Frontal cortex (tissue), 4 donors: Measurements from ENCODE around the gene TBC1D23. TPM values are rescaled to one million over a fixed set of nuclear protein-coding genes. Genes with fewer than 3 reads are reported as not detected.
"Not testable (repeated sequence)": the region's sequence is repeated elsewhere in the genome, so short reads cannot be mapped to it uniquely, and the experiment has no call there.

ENCODE experiments used
- DNase-seq, 2 donors: peaks; one replicate each; pipeline ENCODE4 v3.0.0; 2012; ENCODE audit warnings: low spot score in 2 of 2
- FAIRE-seq: peaks from 2 replicates; lab custom pipeline; 2012; peaks lifted over from hg19 to GRCh38; lab: Jason Lieb, UNC
- total RNA-seq: library from RNA; depleted of rRNA; stranded (reverse); fragments of >200 nt; gene quantifications from one replicate; pipeline ENCODE4 v1.2.3, GENCODE V29; 2014
- donor health status: control.
- donor health status: control.
- donor health status: control.

The TBC1D23 gene
- total RNA-seq, 1 donor from 2014 or later = 65.2 TPM

DNA sequence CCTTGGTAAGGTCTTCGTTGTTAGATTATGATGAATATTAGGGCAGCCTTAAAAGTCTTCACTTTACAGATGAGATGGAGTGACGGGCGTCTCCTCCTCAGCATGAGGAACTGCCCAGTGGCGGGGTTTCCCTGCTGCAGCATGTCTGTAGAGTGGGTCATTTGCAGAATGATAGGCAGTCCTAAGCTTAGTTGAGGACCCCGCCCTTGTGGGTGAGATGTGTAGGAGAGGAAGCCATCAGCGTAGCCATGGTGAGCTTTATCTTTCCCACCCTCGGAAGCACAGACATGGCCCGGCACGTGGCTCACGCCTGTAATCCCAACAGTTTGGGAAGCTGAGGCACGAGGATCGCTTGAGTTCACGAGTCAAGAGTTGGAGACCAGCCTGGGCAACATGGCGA is 74.6 kb downstream of the TBC1D23 start:
- no peak for FAIRE-seq
- DNase-seq = no peak

GRCh38 chr3:100336229-100336628 is 75.4 kb downstream of the TBC1D23 start:
- FAIRE-seq, DNase-seq: not testable (repeated sequence)

DNA sequence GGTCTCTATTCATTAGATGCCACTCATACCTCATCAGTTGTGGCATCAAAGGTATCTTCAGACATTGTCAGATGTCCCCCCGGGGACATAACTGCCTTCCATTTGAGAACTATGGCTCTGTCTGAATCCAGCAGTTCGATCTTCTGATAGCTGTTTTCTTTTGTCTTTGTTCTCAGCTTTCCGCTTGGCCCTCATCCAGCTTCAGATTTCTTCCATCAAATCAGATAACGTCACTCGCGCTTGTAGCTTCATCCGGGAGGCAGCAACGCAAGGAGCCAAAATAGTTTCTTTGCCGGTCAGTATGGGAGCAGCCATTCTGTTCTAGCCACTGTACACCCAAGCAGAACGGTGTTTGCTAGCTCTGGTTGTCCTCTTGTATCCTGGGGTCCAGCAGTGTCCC is 78.1 kb downstream of the TBC1D23 start:
- FAIRE-seq (no peak), DNase-seq (no peak)

DNA sequence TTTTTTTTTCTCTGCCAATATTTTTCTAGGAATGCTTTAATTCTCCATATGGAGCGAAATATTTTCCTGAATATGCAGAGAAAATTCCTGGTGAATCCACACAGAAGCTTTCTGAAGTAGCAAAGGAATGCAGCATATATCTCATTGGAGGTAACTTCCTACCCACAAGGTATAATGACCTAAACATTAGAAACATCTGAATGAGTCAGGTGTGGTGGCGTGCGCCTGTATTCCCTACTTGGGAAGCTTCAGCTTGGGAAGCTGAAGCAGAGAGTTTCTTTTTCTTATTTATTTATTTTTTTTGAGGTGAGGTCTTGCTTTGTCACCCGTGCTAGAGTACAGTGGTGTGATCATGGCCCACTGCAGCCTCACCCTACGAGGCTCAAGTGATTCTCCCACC is 79.0 kb downstream of the TBC1D23 start:
- no peak for FAIRE-seq
- DNase-seq = no peak

DNA sequence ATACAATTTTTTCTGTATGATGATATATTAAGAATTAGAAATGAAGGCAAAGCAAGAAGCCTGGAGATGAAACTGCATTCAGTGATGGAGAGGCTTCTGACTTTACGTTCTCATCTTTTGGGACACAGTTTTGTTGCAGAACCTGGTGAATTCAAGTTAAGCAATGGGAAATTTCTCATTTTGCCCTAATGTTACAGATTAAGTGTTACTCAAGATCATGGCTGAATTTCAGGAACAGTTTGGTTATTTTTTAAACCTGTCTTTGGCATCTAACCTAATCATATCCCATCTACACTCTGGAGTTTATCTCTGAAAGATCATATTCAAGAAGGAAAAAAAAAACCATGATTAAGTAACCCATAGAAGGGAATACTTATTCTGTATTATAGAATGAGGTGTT is 79.7 kb downstream of the TBC1D23 start:
- DNase-seq (no peak), FAIRE-seq (no peak)

DNA sequence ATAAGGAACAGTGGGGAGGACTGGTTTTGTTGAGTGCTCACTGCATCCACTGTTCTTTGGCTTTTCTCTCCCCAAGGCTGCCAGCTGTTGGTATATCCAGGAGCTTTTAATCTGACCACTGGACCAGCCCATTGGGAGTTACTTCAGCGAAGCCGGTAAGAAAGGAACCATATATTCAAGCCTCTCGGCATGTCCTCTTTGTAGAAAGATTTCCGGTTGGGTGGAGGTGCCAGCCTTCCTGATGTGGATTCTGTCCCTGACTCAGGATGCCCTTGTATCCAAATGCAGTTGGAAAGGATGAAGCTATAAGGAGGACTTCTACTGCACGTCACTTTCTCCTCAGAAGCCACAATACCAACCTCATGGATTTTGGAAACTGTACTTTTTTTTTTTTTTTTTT is 87.9 kb downstream of the TBC1D23 start:
- FAIRE-seq = no peak
- no peak for DNase-seq

DNA sequence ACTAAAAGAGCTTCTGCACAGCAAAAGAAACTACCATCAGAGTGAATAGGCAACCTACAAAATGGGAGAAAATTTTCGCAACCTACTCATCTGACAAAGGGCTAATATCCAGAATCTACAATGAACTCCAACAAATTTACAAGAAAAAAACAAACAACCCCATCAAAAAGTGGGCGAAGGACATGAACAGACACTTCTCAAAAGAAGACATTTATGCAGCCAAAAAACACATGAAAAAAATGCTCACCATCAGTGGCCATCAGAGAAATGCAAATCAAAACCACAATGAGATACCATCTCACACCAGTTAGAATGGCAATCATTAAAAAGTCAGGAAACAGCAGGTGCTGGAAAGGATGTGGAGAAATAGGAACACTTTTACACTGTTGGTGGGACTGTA is 91.0 kb downstream of the TBC1D23 start:
- DNase-seq, FAIRE-seq: not testable (repeated sequence)

DNA sequence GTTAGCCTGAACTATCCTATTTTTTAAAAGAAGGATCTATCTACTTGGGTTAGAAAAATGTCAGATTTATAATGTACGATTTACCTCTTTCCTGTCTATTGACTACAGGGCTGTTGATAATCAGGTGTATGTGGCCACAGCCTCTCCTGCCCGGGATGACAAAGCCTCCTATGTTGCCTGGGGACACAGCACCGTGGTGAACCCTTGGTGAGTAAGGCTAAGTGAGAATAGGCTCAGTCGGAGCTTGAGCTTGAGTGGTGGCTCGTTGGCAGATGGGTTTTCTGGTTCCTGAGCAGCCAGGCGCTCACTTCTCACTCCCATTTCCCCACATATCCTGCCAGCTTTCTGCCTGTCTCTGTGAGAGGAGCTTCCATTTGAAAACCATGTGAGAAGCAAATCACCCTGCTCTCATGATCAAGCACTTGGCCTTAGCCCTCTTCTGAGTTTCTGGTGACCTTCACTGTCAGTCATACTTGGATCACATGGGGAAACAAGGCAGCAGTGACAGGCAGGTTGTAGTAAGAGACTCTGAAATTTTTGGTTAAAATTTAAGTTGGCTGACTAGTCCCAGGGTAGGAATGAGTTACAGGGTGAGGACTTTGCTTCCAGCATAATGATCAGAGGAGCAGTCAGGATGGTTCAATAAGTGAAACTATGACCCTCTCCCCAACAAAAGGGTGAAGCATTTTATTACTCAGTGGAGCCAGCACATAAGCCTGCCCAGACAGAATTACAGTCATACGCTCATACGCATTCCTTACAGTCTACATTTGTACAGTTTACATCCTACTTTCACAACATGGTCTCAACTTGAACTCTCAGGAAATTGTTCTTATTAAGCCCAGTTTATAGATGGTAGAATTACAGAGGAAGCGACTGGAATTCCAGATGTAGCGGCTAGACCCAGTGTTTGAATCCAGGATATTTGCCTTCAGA is 91.8 kb downstream of the TBC1D23 start:
- DNase-seq (no peak), FAIRE-seq (no peak)

DNA sequence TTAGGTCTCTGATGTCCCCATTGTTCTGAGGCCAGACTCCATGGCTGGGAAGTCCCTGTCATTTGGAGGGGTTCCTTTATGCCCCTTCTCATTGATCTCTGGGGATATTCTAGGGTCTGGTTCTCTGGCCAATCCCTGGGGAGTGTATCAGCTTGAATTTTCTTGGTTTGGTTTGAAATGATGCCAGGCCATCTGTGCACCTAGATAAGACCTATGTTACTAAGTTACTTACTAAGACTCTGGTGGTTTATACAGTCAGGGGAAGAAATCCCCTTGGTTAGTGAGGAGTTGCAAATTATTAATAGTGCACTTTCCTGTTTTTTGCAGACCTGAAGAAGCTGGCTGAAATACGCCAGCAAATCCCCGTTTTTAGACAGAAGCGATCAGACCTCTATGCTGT is 94.1 kb downstream of the TBC1D23 start:
- no peak for DNase-seq
- no peak for FAIRE-seq

DNA sequence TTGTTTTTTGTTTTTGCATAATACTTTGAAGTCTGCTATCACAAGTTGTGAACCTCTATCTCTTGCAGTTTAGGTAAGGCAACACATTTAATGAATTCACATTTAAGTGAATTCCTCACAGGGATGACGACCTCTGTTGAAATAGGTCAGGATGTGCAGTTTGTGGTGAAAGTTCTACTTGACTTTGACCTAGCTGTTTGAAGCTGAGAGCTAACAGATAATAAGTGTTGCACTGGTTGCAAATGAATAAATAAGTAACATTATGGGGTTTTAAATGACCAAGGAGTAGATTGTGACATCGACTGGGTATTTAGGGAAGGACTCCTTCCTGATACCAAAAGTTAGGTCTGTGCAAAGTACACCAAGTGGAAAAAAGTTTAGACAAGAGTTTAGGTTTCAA is 97.6 kb downstream of the TBC1D23 start:
- no peak for FAIRE-seq
- no peak for DNase-seq

- DNase-seq (no peak), FAIRE-seq (no peak)
Measured at GRCh38 chr3:100359035-100359434, 98.2 kb downstream of the TBC1D23 start.

DNA sequence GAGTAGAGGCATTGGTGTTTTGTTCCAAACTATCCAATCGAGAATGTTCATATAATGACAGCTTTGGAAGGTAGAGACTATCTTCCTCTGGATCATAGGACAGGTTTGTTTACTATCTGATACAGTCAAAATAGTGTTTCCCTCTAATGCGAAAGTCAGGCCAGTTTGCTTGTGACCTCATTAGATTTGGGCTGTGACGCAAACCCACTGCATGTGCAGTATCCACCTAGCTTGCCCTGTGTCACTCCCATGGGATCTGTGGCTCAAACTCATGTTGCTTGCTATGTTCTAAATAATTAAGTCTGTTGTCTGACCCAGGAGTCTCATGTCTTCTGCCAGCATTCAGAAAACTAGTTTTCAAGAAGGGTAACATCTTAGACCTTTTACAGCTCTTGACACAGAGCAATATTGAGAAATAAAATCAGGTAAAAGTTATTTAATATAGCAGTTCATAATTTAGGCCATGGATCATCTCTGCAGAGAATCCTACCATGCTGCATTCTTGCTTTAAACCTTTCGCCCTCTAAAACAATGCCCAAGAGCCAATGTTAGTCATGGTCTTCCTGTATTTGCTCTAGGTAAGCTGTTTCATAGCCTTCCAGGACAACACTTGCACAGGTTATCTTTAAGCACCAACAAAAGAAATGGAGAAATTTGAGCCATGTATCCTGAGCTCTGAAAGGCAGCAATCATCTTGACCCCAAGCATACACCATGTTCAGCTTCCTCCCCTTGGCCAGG is 100.1 kb downstream of the TBC1D23 start:
- FAIRE-seq (no peak), DNase-seq (no peak)

DNA sequence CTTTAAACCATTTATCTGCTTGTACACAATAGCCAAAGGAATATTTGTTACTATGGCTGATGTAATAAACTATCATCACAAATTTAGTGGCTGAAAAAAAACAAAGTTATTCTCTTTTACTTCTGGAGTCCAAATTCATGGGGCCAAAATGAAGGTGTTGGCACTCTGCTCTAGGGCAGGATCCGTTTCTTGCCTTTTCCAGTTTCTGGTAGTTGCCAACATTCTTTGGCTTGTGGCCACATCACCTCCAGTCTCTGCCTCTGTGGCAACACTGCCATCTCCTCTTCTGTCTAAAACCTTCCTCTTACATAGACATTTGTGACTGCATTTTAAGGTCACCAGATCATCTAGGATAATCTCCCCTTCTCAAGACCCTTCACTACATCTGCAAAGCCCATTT is 101.1 kb downstream of the TBC1D23 start:
- DNase-seq (no peak), FAIRE-seq (no peak)

- DNase-seq = no peak
- FAIRE-seq = no peak
Measured at GRCh38 chr3:100364421-100364820, 103.6 kb downstream of the TBC1D23 start.

GRCh38 chr3:100366424-100366823 is 105.6 kb downstream of the TBC1D23 start:
- FAIRE-seq (no peak), DNase-seq (no peak)

GRCh38 chr3:100368441-100368840 is 107.6 kb downstream of the TBC1D23 start:
- no peak for DNase-seq
- FAIRE-seq = no peak

DNA sequence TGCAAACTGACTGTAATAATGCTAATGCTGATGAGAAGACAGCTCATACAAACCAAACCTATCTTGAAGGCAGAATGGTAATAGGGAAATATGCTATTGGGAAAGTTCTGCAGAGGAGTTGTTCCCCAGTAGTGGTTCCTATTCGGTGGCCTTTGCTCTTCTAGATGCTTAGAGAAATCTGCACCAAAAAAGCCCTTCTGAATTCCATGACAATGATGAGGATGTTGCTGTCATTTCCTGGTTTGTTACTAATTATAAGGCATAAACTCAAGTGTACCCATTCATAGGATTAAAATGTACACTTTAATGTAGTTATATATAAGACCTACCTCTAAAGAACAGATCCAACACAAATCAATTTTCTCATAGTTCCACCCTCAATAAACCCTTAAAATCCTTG is 110.0 kb downstream of the TBC1D23 start:
- DNase-seq (no peak), FAIRE-seq (no peak)

GRCh38 chr3:100374521-100374920 is 113.7 kb downstream of the TBC1D23 start:
- DNase-seq = no peak

More at GRCh38 chr3:100374521-100374920, 113.7 kb downstream of the TBC1D23 start:
- no peak for FAIRE-seq
